Measurements from ENCODE around the gene SLC25A41.

GRCh38 chr19:6439743-6440142 lies 6.2 kb upstream of the SLC25A41 start:
- TF ChIP-seq CTCF (IDR thresholded peaks at IDR 0.05 in 2 of 3, conservative IDR thresholded peaks at IDR 0.05 in 1 of 3; ENCODE audit: insufficient read depth in 2 of 3, low read depth in 1 of 3, low read length in 3 of 3): no peak
- TF ChIP-seq POLR2A (conservative IDR thresholded peaks at IDR 0.05): no peak
- TF ChIP-seq HLTF (IDR thresholded peaks at IDR 0.05): no peak
- TF ChIP-seq HSF4 (CRISPR knock-in tag; IDR thresholded peaks at IDR 0.05; ENCODE audit: borderline replicate concordance): no peak
- TF ChIP-seq ELF4 (CRISPR knock-in tag; IDR thresholded peaks at IDR 0.05): no peak
- no peak for TF ChIP-seq USF2 (CRISPR knock-in tag; IDR thresholded peaks at IDR 0.05)
- TF ChIP-seq THRB (CRISPR knock-in tag; conservative IDR thresholded peaks at IDR 0.05): no peak
- no peak for TF ChIP-seq ZNF780A (CRISPR knock-in tag; IDR thresholded peaks at IDR 0.05)
- TF ChIP-seq TAF1 (IDR thresholded peaks at IDR 0.05; ENCODE audit: control insufficient read depth, extremely low read depth, insufficient read depth, low read length, severe bottlenecking): no peak
- TF ChIP-seq ERF (CRISPR knock-in tag; IDR thresholded peaks at IDR 0.05): no peak
